PC-9 (cell line): ENCODE data around the gene ING5.

ENCODE experiments used
- CTCF ChIP-seq: fragments of 200-600 bp; sonication (generic); conservative IDR thresholded peaks from 2 replicates; pipeline ENCODE4 v1.6.1; 2017; ENCODE audit warnings: mixed run types, antibody characterized with exemption, mild to moderate bottlenecking, moderate library complexity
- EZH2 ChIP-seq: fragments of 200-600 bp; sonication (generic); IDR thresholded peaks from 2 replicates; pipeline ENCODE4 v1.8.0; 2017; ENCODE audit warnings: antibody characterized with exemption, low read depth

- TF ChIP-seq CTCF (no peak), EZH2 (no peak)
Observed at GRCh38 chr2:241680044-241680443, 21.8 kb upstream of the ING5 start.
